Measurements from ENCODE around the gene WFIKKN1.

WFIKKN1 gene

GRCh38 chr16:657487-657886, 26.7 kb downstream of the WFIKKN1 start:
- DNase-seq (ENCODE audit: low read depth), result no peak

- DNase-seq (ENCODE audit: low read depth), result no peak
Measured at GRCh38 chr16:658679-659571, 28.1 kb downstream of the WFIKKN1 start.

- DNase-seq (ENCODE audit: low read depth), result no peak
Measured at GRCh38 chr16:659618-660017, 28.8 kb downstream of the WFIKKN1 start.

GRCh38 chr16:660132-660458, 29.3 kb downstream of the WFIKKN1 start:
- DNase-seq (ENCODE audit: low read depth), result no peak

- DNase-seq (ENCODE audit: low read depth), result peak; percentile 38
Measured at GRCh38 chr16:660459-661183, 29.8 kb downstream of the WFIKKN1 start.

GRCh38 chr16:661184-661821, 30.5 kb downstream of the WFIKKN1 start:
- DNase-seq (ENCODE audit: low read depth), result no peak

- DNase-seq (ENCODE audit: low read depth), result no peak
Measured at GRCh38 chr16:662095-662494, 31.3 kb downstream of the WFIKKN1 start.

- DNase-seq (ENCODE audit: low read depth), result no peak
Measured at GRCh38 chr16:662597-662996, 31.8 kb downstream of the WFIKKN1 start.

GRCh38 chr16:666572-666971, 35.8 kb downstream of the WFIKKN1 start:
- no peak for DNase-seq (ENCODE audit: low read depth)

- no peak for DNase-seq (ENCODE audit: low read depth)
Measured at GRCh38 chr16:667113-667779, 36.5 kb downstream of the WFIKKN1 start.

- peak; percentile 86 for DNase-seq (ENCODE audit: low read depth)
Measured at GRCh38 chr16:667780-668518, 37.2 kb downstream of the WFIKKN1 start, which contains the start of gene RHOT2. TSS of gene RHOT2 (plus strand) at chr16:668132. CDS start at chr16:668200, 68 bp downstream.

- DNase-seq (ENCODE audit: low read depth), result no peak
Measured at GRCh38 chr16:668519-669171, 37.9 kb downstream of the WFIKKN1 start.

- DNase-seq (ENCODE audit: low read depth), result no peak
Measured at GRCh38 chr16:669666-670065, 38.9 kb downstream of the WFIKKN1 start.

GRCh38 chr16:670485-671352, 39.9 kb downstream of the WFIKKN1 start:
- no peak for DNase-seq (ENCODE audit: low read depth)

GRCh38 chr16:671353-672131, 40.8 kb downstream of the WFIKKN1 start:
- no peak for DNase-seq (ENCODE audit: low read depth)

GRCh38 chr16:672371-672770, 41.6 kb downstream of the WFIKKN1 start:
- no peak for DNase-seq (ENCODE audit: low read depth)

- DNase-seq (ENCODE audit: low read depth), result no peak
Measured at GRCh38 chr16:672851-673250, 42.1 kb downstream of the WFIKKN1 start.

GRCh38 chr16:673399-673991, 42.7 kb downstream of the WFIKKN1 start:
- DNase-seq (ENCODE audit: low read depth), result no peak
